ENCODE data around the gene CATSPERE.
"Not testable (repeated sequence)": the region's sequence is repeated elsewhere in the genome, so short reads cannot be mapped to it uniquely, and the experiment has no call there.

The CATSPERE gene

GRCh38 chr1:244449936-244450508 lies 11.1 kb upstream of the CATSPERE start:
- no peak for DNase-seq

GRCh38 chr1:244450597-244451538 lies 10.2 kb upstream of the CATSPERE start:
- DNase-seq: peak; percentile 52

- DNase-seq: no peak
Observed at GRCh38 chr1:244451539-244451950, 9.5 kb upstream of the CATSPERE start, which contains the start of gene ADSS2. TSS of gene ADSS2 (minus strand) at chr1:244451909. CDS start at chr1:244451817, 92 bp downstream.

- DNase-seq: peak; percentile 99
Observed at GRCh38 chr1:244451951-244452795, 8.9 kb upstream of the CATSPERE start.

- no peak for DNase-seq
Observed at GRCh38 chr1:244454412-244454811, 6.7 kb upstream of the CATSPERE start.

- DNase-seq: no peak
Observed at GRCh38 chr1:244456586-244456985, 4.5 kb upstream of the CATSPERE start.

GRCh38 chr1:244458781-244459180 lies 2.3 kb upstream of the CATSPERE start:
- no peak for DNase-seq

- DNase-seq: no peak
Observed at GRCh38 chr1:244460197-244460596, 876 bp upstream of the CATSPERE start.

GRCh38 chr1:244466724-244467123 lies 5.7 kb downstream of the CATSPERE start:
- no peak for DNase-seq

- DNase-seq: no peak
Observed at GRCh38 chr1:244473059-244473605, 12.1 kb downstream of the CATSPERE start.

- not testable (repeated sequence) for DNase-seq
Observed at GRCh38 chr1:244484971-244485370, 23.9 kb downstream of the CATSPERE start.

GRCh38 chr1:244494653-244495052 lies 33.6 kb downstream of the CATSPERE start:
- no peak for DNase-seq

- DNase-seq: no peak
Observed at GRCh38 chr1:244496186-244496585, 35.1 kb downstream of the CATSPERE start.

- DNase-seq: no peak
Observed at GRCh38 chr1:244497805-244498204, 36.7 kb downstream of the CATSPERE start.

- not testable (repeated sequence) for DNase-seq
Observed at GRCh38 chr1:244499484-244499883, 38.4 kb downstream of the CATSPERE start.

- DNase-seq: not testable (repeated sequence)
Observed at GRCh38 chr1:244500515-244500914, 39.4 kb downstream of the CATSPERE start.

- DNase-seq: no peak
Observed at GRCh38 chr1:244502630-244503029, 41.6 kb downstream of the CATSPERE start.

- DNase-seq: no peak
Observed at GRCh38 chr1:244513493-244513892, 52.4 kb downstream of the CATSPERE start.

GRCh38 chr1:244515680-244516079 lies 54.6 kb downstream of the CATSPERE start:
- no peak for DNase-seq

GRCh38 chr1:244536316-244536715 lies 75.2 kb downstream of the CATSPERE start:
- no peak for DNase-seq

- no peak for DNase-seq
Observed at GRCh38 chr1:244545511-244545910, 84.4 kb downstream of the CATSPERE start.

- no peak for DNase-seq
Observed at GRCh38 chr1:244548558-244549115, 87.6 kb downstream of the CATSPERE start.

Data from stimulated activated CD4-positive, alpha-beta T cell treated with anti-CD3 and anti-CD28 coated beads, Interleukin-12 subunit alpha, Interleukin-12 subunit beta, amount 100 ng/mL, for 4 hours (primary cell).